ENCODE data around the gene PPP3CA.

GRCh38 chr4:101067383-101067782 lies 279.9 kb downstream of the PPP3CA start:
- no peak for TF ChIP-seq POLR2AphosphoS5 (IDR thresholded peaks at IDR 0.05; ENCODE audit: borderline replicate concordance, low read depth, low read length)
- TF ChIP-seq EZH2 (IDR thresholded peaks at IDR 0.05): no peak
- TF ChIP-seq FOXP2 (optimal IDR thresholded peaks at IDR 0.05; ENCODE audit: control extremely low read depth, extremely low read length, insufficient read depth): no peak

All from SK-N-MC (cell line).